ENCODE data around the gene LPIN2.

The LPIN2 gene

GRCh38 chr18:2968606-2969005 is 44.3 kb downstream of the LPIN2 start:
- Histone ChIP-seq H3F3A (ENCODE audit: insufficient read depth, low read length) (no peaks in the 10 kb centered on the region), H3K27me3 (ENCODE audit: insufficient read depth, low read length) (no peaks in the 10 kb centered on the region), H3K9ac (ENCODE audit: low read length) (no peak overlapping the region), H3K9me2 (ENCODE audit: low read depth, low read length) (no peaks in the 10 kb centered on the region), H3K36me3 (ENCODE audit: insufficient read depth, low read length) (no peaks in the 10 kb centered on the region), H3K9me3 (ENCODE audit: low read length) (no peaks in the 10 kb centered on the region), H2AFZ (ENCODE audit: low read length) (no peak overlapping the region), H3K27ac (ENCODE audit: low read depth, low read length, poor library complexity, severe bottlenecking) (no peak overlapping the region), H4K20me1 (ENCODE audit: insufficient read depth, low read length) (no peaks in the 10 kb centered on the region), H3K4me2 (ENCODE audit: low read length) (no peak overlapping the region), H3K4me1 (ENCODE audit: insufficient read depth, low read length, severe bottlenecking) (peaks cover 37% of the 10 kb centered on the region), H3K79me2 (ENCODE audit: insufficient read depth, low read length) (no peaks in the 10 kb centered on the region), H3K4me3 (ENCODE audit: low read depth, low read length, poor library complexity, severe bottlenecking) (no peak overlapping the region)
- TF ChIP-seq CTCF (IDR thresholded peaks at IDR 0.05; ENCODE audit: low read length) (no peak), EZH2 (IDR thresholded peaks at IDR 0.05; ENCODE audit: borderline replicate concordance, low read length) (no peak)

- Histone ChIP-seq H3K4me3 (ENCODE audit: low read depth, low read length, poor library complexity, severe bottlenecking) (no peak overlapping the region), H3K9me3 (ENCODE audit: low read length) (no peaks in the 10 kb centered on the region), H3K9me2 (ENCODE audit: low read depth, low read length) (no peaks in the 10 kb centered on the region), H3K27ac (ENCODE audit: low read depth, low read length, poor library complexity, severe bottlenecking) (no peak overlapping the region), H3K79me2 (ENCODE audit: insufficient read depth, low read length) (no peaks in the 10 kb centered on the region), H3K4me1 (ENCODE audit: insufficient read depth, low read length, severe bottlenecking) (peaks cover 43% of the 10 kb centered on the region), H2AFZ (ENCODE audit: low read length) (no peak overlapping the region), H3K9ac (ENCODE audit: low read length) (no peak overlapping the region), H4K20me1 (ENCODE audit: insufficient read depth, low read length) (no peaks in the 10 kb centered on the region), H3K27me3 (ENCODE audit: insufficient read depth, low read length) (no peaks in the 10 kb centered on the region), H3K36me3 (ENCODE audit: insufficient read depth, low read length) (no peaks in the 10 kb centered on the region), H3K4me2 (ENCODE audit: low read length) (no peak overlapping the region), H3F3A (ENCODE audit: insufficient read depth, low read length) (no peaks in the 10 kb centered on the region)
- TF ChIP-seq EZH2 (IDR thresholded peaks at IDR 0.05; ENCODE audit: borderline replicate concordance, low read length) (no peak), CTCF (IDR thresholded peaks at IDR 0.05; ENCODE audit: low read length) (no peak)
Measured at GRCh38 chr18:2967820-2968219, 45.1 kb downstream of the LPIN2 start.

- H3K9ac ChIP-seq (ENCODE audit: low read length), result no peak overlapping the region
Measured at GRCh38 chr18:2967357-2967756, 45.6 kb downstream of the LPIN2 start.

More at GRCh38 chr18:2967357-2967756, 45.6 kb downstream of the LPIN2 start:
- Histone ChIP-seq H2AFZ (ENCODE audit: low read length) (no peak overlapping the region), H3K27ac (ENCODE audit: low read depth, low read length, poor library complexity, severe bottlenecking) (no peak overlapping the region), H3F3A (ENCODE audit: insufficient read depth, low read length) (no peaks in the 10 kb centered on the region), H3K36me3 (ENCODE audit: insufficient read depth, low read length) (no peaks in the 10 kb centered on the region), H4K20me1 (ENCODE audit: insufficient read depth, low read length) (no peaks in the 10 kb centered on the region), H3K9me3 (ENCODE audit: low read length) (no peaks in the 10 kb centered on the region), H3K27me3 (ENCODE audit: insufficient read depth, low read length) (no peaks in the 10 kb centered on the region), H3K79me2 (ENCODE audit: insufficient read depth, low read length) (no peaks in the 10 kb centered on the region), H3K9me2 (ENCODE audit: low read depth, low read length) (no peaks in the 10 kb centered on the region), H3K4me2 (ENCODE audit: low read length) (no peak overlapping the region), H3K4me1 (ENCODE audit: insufficient read depth, low read length, severe bottlenecking) (peaks cover 43% of the 10 kb centered on the region), H3K4me3 (ENCODE audit: low read depth, low read length, poor library complexity, severe bottlenecking) (no peak overlapping the region)
- no peak for TF ChIP-seq CTCF (IDR thresholded peaks at IDR 0.05; ENCODE audit: low read length)
- TF ChIP-seq EZH2 (IDR thresholded peaks at IDR 0.05; ENCODE audit: borderline replicate concordance, low read length), result no peak

Data from OCI-LY1 (cell line).